HCT116 (cell line): ENCODE measurements around the gene AXDND1. TPM values are rescaled to one million over a fixed set of nuclear protein-coding genes. Genes with fewer than 3 reads are reported as not detected.

Source experiments
- ATAC-seq: fragments of 200-7000 bp; cut with Tn5 transposase; 2 replicates; pipeline ENCODE4 v1.9.1; 2020; ENCODE audit warnings: mild to moderate bottlenecking, moderate library complexity
- BruUV-seq: library from RNA; stranded (reverse); fragments of 400-500 nt; replicated peaks from 2 replicates; lab custom pipeline; 2021; lab: Mats Ljungman, UMichigan
- CTCF ChIA-PET: fragments of 300-600 bp; sonication (Branson Sonifier 250); formaldehyde crosslinking; loops from one replicate; lab custom pipeline; 2021; ENCODE audit warnings: antibody characterized with exemption; lab: Charles Lee
- POLR2A ChIA-PET: fragments of 300-600, 350-600 bp; sonication (Branson Sonifier 250); formaldehyde crosslinking; loops from one replicate; lab custom pipeline; 2021; ENCODE audit warnings: antibody characterized with exemption; lab: Charles Lee
- RAD21 ChIA-PET, 2 experiments: fragments of 300-600 bp; sonication (Branson Sonifier 250); formaldehyde crosslinking; loops; one replicate each; lab custom pipeline; 2023; ENCODE audit warnings: low total read pairs in 2 of 2; ENCODE audit not compliant: uncharacterized antibody in 2 of 2, unreplicated experiment in 2 of 2, low non-redundant PET in 1 of 2; lab: Charles Lee
- DNase-seq: peaks from one replicate; pipeline ENCODE4 v3.0.0-alpha.2; 2010; ENCODE audit warnings: low read depth, low spot score
- H2AFZ ChIP-seq: fragments of 200-600 bp; shearing (Covaris generic), sonication (generic); 2 replicates; pipeline ENCODE4 v1.6.1; 2017; ENCODE audit warnings: low read depth, mixed run types, mixed read lengths, antibody characterized with exemption, low read length; ENCODE audit not compliant: poor library complexity, severe bottlenecking
- H3K27ac ChIP-seq: 2 replicates; pipeline ENCODE4 v1.5.1; 2012; ENCODE audit warnings: low read depth, low read length
- H3K27me3 ChIP-seq: fragments of 200-600 bp; sonication (generic); 2 replicates; pipeline ENCODE4 v1.6.1; 2016; ENCODE audit warnings: mixed run types, low read length, mixed read lengths; ENCODE audit not compliant: insufficient read depth
- H3K36me3 ChIP-seq, 2 experiments: fragments of 200-500 bp in 1 of 2; fragments of 200-600 bp in 1 of 2; sonication (Bioruptor generic) in 1 of 2; sonication (generic) in 1 of 2; 2 replicates each; pipeline versions ENCODE4 v1.5.1 to v1.6.1; 2014 to 2016; ENCODE audit warnings: low read length in 2 of 2, inconsistent platforms in 1 of 2, mixed read lengths in 1 of 2, mixed run types in 1 of 2; ENCODE audit not compliant: insufficient read depth in 2 of 2, control insufficient read depth in 1 of 2
- H3K4me1 ChIP-seq, 2 experiments: fragments of 200-600 bp in 1 of 2; sonication (generic) in 1 of 2; 2 replicates each; pipeline versions ENCODE4 v1.5.1 to v1.6.1; 2012 to 2017; ENCODE audit warnings: low read length in 2 of 2, inconsistent platforms in 1 of 2, mild to moderate bottlenecking in 1 of 2, mixed read lengths in 1 of 2, mixed run types in 1 of 2, moderate library complexity in 1 of 2; ENCODE audit not compliant: insufficient read depth in 2 of 2, control insufficient read depth in 1 of 2
- H3K4me2 ChIP-seq: fragments of 200-600 bp; sonication (generic); 2 replicates; pipeline ENCODE4 v1.6.1; 2017; ENCODE audit warnings: mixed run types, low read length, mixed read lengths
- H3K4me3 ChIP-seq, 2 experiments: fragments of 200-600 bp in 1 of 2; sonication (generic) in 1 of 2; replicated peaks in 1 of 2; 2 replicates each; pipeline ENCODE4 v1.5.1; 2011 to 2016; ENCODE audit warnings: low read length in 2 of 2, control low read depth in 1 of 2, low read depth in 1 of 2, mild to moderate bottlenecking in 1 of 2, mixed read lengths in 1 of 2, mixed run types in 1 of 2
- H3K79me2 ChIP-seq: fragments of 200-600 bp; sonication (generic); 2 replicates; pipeline ENCODE4 v1.6.1; 2017; ENCODE audit warnings: mild to moderate bottlenecking, mixed run types, low read length, moderate library complexity, mixed read lengths; ENCODE audit not compliant: insufficient read depth
- H3K9ac ChIP-seq: fragments of 200-600 bp; sonication (generic); 2 replicates; pipeline ENCODE4 v1.6.1; 2016; ENCODE audit warnings: low read length, mixed read lengths
- H3K9me2 ChIP-seq: fragments of 200-600 bp; sonication (generic), shearing (Covaris generic); 2 replicates; pipeline ENCODE4 v1.6.1; 2017; ENCODE audit warnings: mixed run types, mild to moderate bottlenecking, moderate library complexity; ENCODE audit not compliant: insufficient read depth
- H3K9me3 ChIP-seq, 2 experiments: fragments of 200-500 bp in 1 of 2; fragments of 200-600 bp in 1 of 2; sonication (Bioruptor generic) in 1 of 2; sonication (generic) in 1 of 2; 2 replicates each; pipeline ENCODE4 v1.6.1; 2014 to 2017; ENCODE audit warnings: low read length in 2 of 2, mixed read lengths in 2 of 2, inconsistent platforms in 1 of 2, low read depth in 1 of 2, mild to moderate bottlenecking in 1 of 2, mixed run types in 1 of 2, moderate library complexity in 1 of 2; ENCODE audit not compliant: control insufficient read depth in 1 of 2, insufficient read depth in 1 of 2
- H4K20me1 ChIP-seq: fragments of 200-600 bp; sonication (generic), shearing (Covaris generic); 2 replicates; pipeline ENCODE4 v1.6.1; 2017; ENCODE audit warnings: mixed run types, mild to moderate bottlenecking, moderate library complexity; ENCODE audit not compliant: insufficient read depth
- ATF3 ChIP-seq: IDR thresholded peaks from 2 replicates; pipeline ENCODE4 v1.6.1; 2012
- CBX3 ChIP-seq: IDR thresholded peaks from 2 replicates; pipeline ENCODE4 v1.6.1; 2012; ENCODE audit warnings: low read depth
- EGR1 ChIP-seq: IDR thresholded peaks from 2 replicates; pipeline ENCODE4 v1.6.1; 2012; ENCODE audit warnings: low read depth
- ELF1 ChIP-seq: IDR thresholded peaks from 2 replicates; pipeline ENCODE4 v1.6.1; 2012; ENCODE audit warnings: low read depth, borderline replicate concordance
- EZH2 ChIP-seq: fragments of 200-600 bp; sonication (generic); IDR thresholded peaks from 2 replicates; pipeline ENCODE4 v1.6.1; 2017; ENCODE audit warnings: antibody characterized with exemption, mixed run types
- FOSL1 ChIP-seq: IDR thresholded peaks from 2 replicates; pipeline ENCODE4 v1.6.1; 2012; ENCODE audit warnings: low read depth
- JUND ChIP-seq: IDR thresholded peaks from 2 replicates; pipeline ENCODE4 v1.6.1; 2012
- MAX ChIP-seq: IDR thresholded peaks from 2 replicates; pipeline ENCODE4 v1.6.1; 2012
- POLR2A ChIP-seq: IDR thresholded peaks from 2 replicates; pipeline ENCODE4 v1.7.0; 2011; ENCODE audit warnings: borderline replicate concordance; ENCODE audit not compliant: insufficient read depth, insufficient read length; ENCODE audit errors: extremely low read depth
- POLR2AphosphoS5 ChIP-seq: IDR thresholded peaks from 2 replicates; pipeline ENCODE4 v1.6.1; 2011; ENCODE audit warnings: mild to moderate bottlenecking, low read depth, low read length, moderate library complexity
- RAD21 ChIP-seq: IDR thresholded peaks from 2 replicates; pipeline ENCODE4 v1.6.1; 2012; ENCODE audit warnings: low read depth, mild to moderate bottlenecking
- SIN3A ChIP-seq: IDR thresholded peaks from 2 replicates; pipeline ENCODE4 v1.6.1; 2012; ENCODE audit warnings: low read depth
- SP1 ChIP-seq: IDR thresholded peaks from 2 replicates; pipeline ENCODE4 v1.6.1; 2012; ENCODE audit warnings: low read depth
- SRF ChIP-seq: IDR thresholded peaks from 2 replicates; pipeline ENCODE4 v1.6.1; 2012; ENCODE audit warnings: low read depth
- TCF7L2 ChIP-seq: IDR thresholded peaks from 2 replicates; pipeline ENCODE4 v1.7.0; 2011; ENCODE audit warnings: borderline replicate concordance, inconsistent platforms; ENCODE audit not compliant: insufficient read depth, insufficient read length; ENCODE audit errors: extremely low read depth
- ZFX ChIP-seq: fragments of 450-650 bp; IDR thresholded peaks from 2 replicates; pipeline ENCODE4 v1.6.1; 2017
- ZNF274 ChIP-seq: fragments of 200-500 bp; sonication (Bioruptor generic); IDR thresholded peaks from 2 replicates; pipeline ENCODE4 v1.6.1; 2014; ENCODE audit warnings: mild to moderate bottlenecking, low read depth, low read length, inconsistent platforms
- intact Hi-C: fragments of 100-400 bp; cut with micrococcal nuclease; formaldehyde crosslinking; loops from 2 replicates; pipeline ENCODE4 v1.10.0; 2022
- total RNA-seq: library from RNA; stranded (reverse); gene quantifications from one replicate; pipeline ENCODE4 v1.2.1, GENCODE V29; 2021; ENCODE audit not compliant: unreplicated experiment
- TF ChIP-seq, protein P1 (sequence below): IDR thresholded peaks from 2 replicates; pipeline ENCODE4 v1.6.1; 2011; ENCODE audit warnings: mild to moderate bottlenecking, low read length, moderate library complexity; ENCODE audit not compliant: insufficient replicate concordance; ENCODE audit errors: extremely low read depth
- TF ChIP-seq, protein P2 (sequence below): IDR thresholded peaks from 2 replicates; pipeline ENCODE4 v1.6.1; 2012; ENCODE audit warnings: low read depth
- TF ChIP-seq, protein P3 (sequence below), 3 experiments: fragments of 200-600 bp in 1 of 3; sonication (generic) in 1 of 3; IDR thresholded peaks in 2 of 3; conservative IDR thresholded peaks in 1 of 3; 2 replicates each; pipeline ENCODE4 v1.5.1; 2012 to 2017; ENCODE audit warnings: low read depth in 2 of 3, low read length in 2 of 3, antibody characterized with exemption in 1 of 3, borderline replicate concordance in 1 of 3, control low read depth in 1 of 3, mild to moderate bottlenecking in 1 of 3, mixed read lengths in 1 of 3, mixed run types in 1 of 3, moderate library complexity in 1 of 3; ENCODE audit not compliant: insufficient read depth in 1 of 3

Gene AXDND1
- total RNA-seq, 1 experiment from 2014 or later = 2.3 TPM

DNA sequence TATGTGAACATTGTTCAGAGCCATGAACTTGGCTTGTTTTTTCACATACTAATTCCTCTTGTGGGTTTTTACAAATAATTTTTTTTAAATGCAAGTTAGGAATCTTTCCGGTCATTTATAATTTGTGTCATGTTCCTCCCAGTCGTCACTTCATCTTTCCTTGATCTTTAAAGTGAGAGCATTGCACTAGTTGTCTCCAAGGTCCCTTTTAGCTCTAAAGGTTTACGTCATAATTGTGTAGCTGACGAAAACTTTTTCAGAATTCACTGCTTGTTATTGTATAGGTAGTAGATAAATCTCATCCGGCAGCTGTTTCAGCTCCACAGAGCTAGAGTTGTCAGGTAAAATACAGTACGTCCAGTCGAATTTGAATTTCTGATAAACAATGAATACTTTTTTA is 38.6 kb upstream of the AXDND1 start:
- Histone ChIP-seq H3K9ac (no peak overlapping the region), H3K9me2 (no peaks in the 10 kb centered on the region), H2AFZ (no peak overlapping the region), H3K79me2 (peaks cover 3% of the 10 kb centered on the region; the same call in 1 of the 2 replicates), H4K20me1 (no peaks in the 10 kb centered on the region), H3K4me1 (no peaks in the 10 kb centered on the region), H3K9me3 (no peaks in the 10 kb centered on the region; a peak in 1 of 4 replicates), H3K27me3 (no peaks in the 10 kb centered on the region), H3K4me2 (no peak overlapping the region), H3K4me3 (no peak overlapping the region), H3K36me3 (no peaks in the 10 kb centered on the region), H3K27ac (no peak overlapping the region)
- DNase-seq (no peak), ATAC-seq (no peak)
- TF ChIP-seq, protein P1, sequence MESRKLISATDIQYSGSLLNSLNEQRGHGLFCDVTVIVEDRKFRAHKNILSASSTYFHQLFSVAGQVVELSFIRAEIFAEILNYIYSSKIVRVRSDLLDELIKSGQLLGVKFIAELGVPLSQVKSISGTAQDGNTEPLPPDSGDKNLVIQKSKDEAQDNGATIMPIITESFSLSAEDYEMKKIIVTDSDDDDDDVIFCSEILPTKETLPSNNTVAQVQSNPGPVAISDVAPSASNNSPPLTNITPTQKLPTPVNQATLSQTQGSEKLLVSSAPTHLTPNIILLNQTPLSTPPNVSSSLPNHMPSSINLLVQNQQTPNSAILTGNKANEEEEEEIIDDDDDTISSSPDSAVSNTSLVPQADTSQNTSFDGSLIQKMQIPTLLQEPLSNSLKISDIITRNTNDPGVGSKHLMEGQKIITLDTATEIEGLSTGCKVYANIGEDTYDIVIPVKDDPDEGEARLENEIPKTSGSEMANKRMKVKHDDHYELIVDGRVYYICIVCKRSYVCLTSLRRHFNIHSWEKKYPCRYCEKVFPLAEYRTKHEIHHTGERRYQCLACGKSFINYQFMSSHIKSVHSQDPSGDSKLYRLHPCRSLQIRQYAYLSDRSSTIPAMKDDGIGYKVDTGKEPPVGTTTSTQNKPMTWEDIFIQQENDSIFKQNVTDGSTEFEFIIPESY = no peak
- no peak for TF ChIP-seq SIN3A
- no peak for TF ChIP-seq SRF
- no peak for TF ChIP-seq ZNF274
- TF ChIP-seq RAD21 = no peak
- TF ChIP-seq POLR2A = no peak
- no peak for TF ChIP-seq SP1
- no peak for TF ChIP-seq JUND
- TF ChIP-seq POLR2AphosphoS5 = no peak
- TF ChIP-seq, protein P2, sequence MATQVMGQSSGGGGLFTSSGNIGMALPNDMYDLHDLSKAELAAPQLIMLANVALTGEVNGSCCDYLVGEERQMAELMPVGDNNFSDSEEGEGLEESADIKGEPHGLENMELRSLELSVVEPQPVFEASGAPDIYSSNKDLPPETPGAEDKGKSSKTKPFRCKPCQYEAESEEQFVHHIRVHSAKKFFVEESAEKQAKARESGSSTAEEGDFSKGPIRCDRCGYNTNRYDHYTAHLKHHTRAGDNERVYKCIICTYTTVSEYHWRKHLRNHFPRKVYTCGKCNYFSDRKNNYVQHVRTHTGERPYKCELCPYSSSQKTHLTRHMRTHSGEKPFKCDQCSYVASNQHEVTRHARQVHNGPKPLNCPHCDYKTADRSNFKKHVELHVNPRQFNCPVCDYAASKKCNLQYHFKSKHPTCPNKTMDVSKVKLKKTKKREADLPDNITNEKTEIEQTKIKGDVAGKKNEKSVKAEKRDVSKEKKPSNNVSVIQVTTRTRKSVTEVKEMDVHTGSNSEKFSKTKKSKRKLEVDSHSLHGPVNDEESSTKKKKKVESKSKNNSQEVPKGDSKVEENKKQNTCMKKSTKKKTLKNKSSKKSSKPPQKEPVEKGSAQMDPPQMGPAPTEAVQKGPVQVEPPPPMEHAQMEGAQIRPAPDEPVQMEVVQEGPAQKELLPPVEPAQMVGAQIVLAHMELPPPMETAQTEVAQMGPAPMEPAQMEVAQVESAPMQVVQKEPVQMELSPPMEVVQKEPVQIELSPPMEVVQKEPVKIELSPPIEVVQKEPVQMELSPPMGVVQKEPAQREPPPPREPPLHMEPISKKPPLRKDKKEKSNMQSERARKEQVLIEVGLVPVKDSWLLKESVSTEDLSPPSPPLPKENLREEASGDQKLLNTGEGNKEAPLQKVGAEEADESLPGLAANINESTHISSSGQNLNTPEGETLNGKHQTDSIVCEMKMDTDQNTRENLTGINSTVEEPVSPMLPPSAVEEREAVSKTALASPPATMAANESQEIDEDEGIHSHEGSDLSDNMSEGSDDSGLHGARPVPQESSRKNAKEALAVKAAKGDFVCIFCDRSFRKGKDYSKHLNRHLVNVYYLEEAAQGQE = no peak
- TF ChIP-seq EGR1 = no peak
- no peak for TF ChIP-seq ELF1
- no peak for TF ChIP-seq CBX3
- no peak for TF ChIP-seq FOSL1
- TF ChIP-seq MAX = no peak
- TF ChIP-seq, protein P3, sequence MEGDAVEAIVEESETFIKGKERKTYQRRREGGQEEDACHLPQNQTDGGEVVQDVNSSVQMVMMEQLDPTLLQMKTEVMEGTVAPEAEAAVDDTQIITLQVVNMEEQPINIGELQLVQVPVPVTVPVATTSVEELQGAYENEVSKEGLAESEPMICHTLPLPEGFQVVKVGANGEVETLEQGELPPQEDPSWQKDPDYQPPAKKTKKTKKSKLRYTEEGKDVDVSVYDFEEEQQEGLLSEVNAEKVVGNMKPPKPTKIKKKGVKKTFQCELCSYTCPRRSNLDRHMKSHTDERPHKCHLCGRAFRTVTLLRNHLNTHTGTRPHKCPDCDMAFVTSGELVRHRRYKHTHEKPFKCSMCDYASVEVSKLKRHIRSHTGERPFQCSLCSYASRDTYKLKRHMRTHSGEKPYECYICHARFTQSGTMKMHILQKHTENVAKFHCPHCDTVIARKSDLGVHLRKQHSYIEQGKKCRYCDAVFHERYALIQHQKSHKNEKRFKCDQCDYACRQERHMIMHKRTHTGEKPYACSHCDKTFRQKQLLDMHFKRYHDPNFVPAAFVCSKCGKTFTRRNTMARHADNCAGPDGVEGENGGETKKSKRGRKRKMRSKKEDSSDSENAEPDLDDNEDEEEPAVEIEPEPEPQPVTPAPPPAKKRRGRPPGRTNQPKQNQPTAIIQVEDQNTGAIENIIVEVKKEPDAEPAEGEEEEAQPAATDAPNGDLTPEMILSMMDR (IDR thresholded peaks at IDR 0.05 in 2 of 3, conservative IDR thresholded peaks at IDR 0.05 in 1 of 3; ENCODE audit: borderline replicate concordance in 1 of 3, insufficient read depth in 1 of 3, low read depth in 2 of 3, low read length in 2 of 3) = no peak
- TF ChIP-seq ZFX = no peak
- no peak for TF ChIP-seq TCF7L2
- no peak for TF ChIP-seq EZH2
- TF ChIP-seq ATF3 = no peak
- BruUV-seq = no TSS peak
- RAD21 ChIA-PET = no interaction called here
- CTCF ChIA-PET = no interaction called here
- POLR2A ChIA-PET = no interaction called here
- intact Hi-C loops = no loop called here
